Erythroblast (primary cell): ENCODE measurements around the gene STIM2.
"Not testable (repeated sequence)": the region's sequence is repeated elsewhere in the genome, so short reads cannot be mapped to it uniquely, and the experiment has no call there.

Experiments used
- DNase-seq, 2 experiments: peaks; one replicate each; lab custom pipeline; 2025; lab: John Stamatoyannopoulos, UW
- GATA1 ChIP-seq: IDR thresholded peaks from 2 replicates; pipeline ENCODE4 v1.6.1; 2011; ENCODE audit warnings: low read depth, mild to moderate bottlenecking, control low read depth, low read length, moderate library complexity
- POLR2A ChIP-seq: IDR thresholded peaks from 2 replicates; pipeline ENCODE4 v1.6.1; 2011; ENCODE audit warnings: mild to moderate bottlenecking, low read length

STIM2 gene

GRCh38 chr4:26953366-26953765 lies 92.7 kb downstream of the STIM2 start:
- TF ChIP-seq POLR2A = no peak
- no peak for TF ChIP-seq GATA1
- no peak for DNase-seq

- no peak for DNase-seq
- no peak for TF ChIP-seq POLR2A
- no peak for TF ChIP-seq GATA1
Measured at GRCh38 chr4:26953770-26954423, 93.3 kb downstream of the STIM2 start.

GRCh38 chr4:26955241-26955640 lies 94.6 kb downstream of the STIM2 start:
- no peak for TF ChIP-seq POLR2A
- TF ChIP-seq GATA1 = no peak
- DNase-seq = no peak

- DNase-seq = no peak
- no peak for TF ChIP-seq GATA1
- no peak for TF ChIP-seq POLR2A
Measured at GRCh38 chr4:26958925-26959653, 98.4 kb downstream of the STIM2 start.

DNA sequence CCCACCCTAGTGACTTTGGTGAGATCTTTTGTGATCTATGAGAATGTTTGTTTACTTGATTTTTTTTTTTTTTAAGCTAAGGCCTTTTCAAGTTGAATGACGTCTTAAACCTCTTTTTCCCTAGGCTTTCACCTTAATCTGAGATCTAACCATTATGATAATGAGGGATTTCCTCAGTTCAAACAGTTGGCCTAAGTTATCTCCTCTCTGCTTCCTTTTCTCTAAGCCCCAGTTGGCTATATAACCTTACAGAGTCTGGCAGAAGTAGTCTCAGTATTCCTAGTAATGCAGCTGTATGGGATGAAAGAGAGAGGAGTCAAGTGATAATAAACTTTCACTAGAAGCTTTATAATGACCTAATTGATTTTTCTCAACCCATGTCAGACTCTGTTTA lies 99.0 kb downstream of the STIM2 start:
- TF ChIP-seq POLR2A = no peak
- no peak for TF ChIP-seq GATA1
- DNase-seq = no peak

DNA sequence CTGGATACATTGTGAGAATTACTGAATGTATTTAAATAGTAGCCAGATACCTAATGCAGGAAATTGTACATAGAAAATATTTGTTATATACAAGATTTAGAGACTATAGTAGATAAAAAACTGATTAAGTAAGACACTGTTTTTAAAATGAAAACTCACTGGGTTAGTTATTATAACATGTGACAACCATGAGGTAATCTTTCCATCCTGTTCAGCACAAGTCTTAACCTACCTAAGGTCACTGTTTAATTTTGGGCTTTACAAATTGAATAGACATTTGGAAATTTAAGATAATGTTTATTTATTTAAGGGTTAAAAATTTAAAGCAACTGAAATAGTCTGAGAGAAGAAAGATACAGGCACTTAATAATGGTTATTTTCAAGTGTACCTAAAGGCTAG lies 102.1 kb downstream of the STIM2 start:
- DNase-seq = no peak
- TF ChIP-seq GATA1 (no peak), POLR2A (no peak)

GRCh38 chr4:26964512-26964911 lies 103.9 kb downstream of the STIM2 start:
- no peak for DNase-seq
- no peak for TF ChIP-seq POLR2A
- no peak for TF ChIP-seq GATA1

GRCh38 chr4:26964994-26965393 lies 104.4 kb downstream of the STIM2 start:
- no peak for DNase-seq
- TF ChIP-seq POLR2A (no peak), GATA1 (no peak)

DNA sequence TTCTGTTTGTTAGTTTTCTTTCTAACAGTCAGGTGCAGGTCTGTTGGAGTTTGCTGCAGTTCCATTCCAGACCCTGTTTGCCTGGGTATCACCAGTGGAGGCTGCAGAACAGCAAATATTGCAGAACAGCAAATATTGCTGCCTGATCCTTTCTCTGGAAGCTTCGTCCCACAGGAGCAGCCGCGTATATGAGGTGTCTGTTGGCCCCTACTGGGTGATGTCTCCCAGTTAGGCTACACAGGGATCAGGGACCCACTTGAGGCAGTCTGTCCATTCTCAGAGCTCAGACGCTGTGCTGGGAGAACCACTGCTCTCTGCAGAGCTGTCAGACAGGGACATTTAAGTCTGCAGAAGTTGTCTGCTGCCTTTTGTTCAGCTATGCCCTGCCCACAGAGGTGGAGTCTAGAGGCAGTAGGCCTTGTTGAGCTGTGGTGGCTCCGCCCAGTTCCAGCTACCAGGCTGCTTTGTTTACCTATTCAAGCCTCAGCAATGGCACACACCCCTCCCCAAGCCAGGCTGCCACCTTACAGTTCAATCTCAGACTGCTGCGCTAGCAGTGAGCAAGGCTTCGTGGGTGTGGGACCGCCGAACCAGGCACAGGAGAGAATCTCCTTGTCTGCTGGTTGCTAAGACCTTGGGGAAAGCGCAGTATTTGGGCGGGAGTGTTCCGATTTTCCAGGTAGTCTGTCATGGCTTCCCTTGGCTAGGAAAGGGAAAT lies 115.0 kb downstream of the STIM2 start:
- DNase-seq = not testable (repeated sequence)

- no peak for TF ChIP-seq POLR2A
- TF ChIP-seq GATA1 = no peak
Measured at GRCh38 chr4:26978387-26979053, 117.9 kb downstream of the STIM2 start.

DNA sequence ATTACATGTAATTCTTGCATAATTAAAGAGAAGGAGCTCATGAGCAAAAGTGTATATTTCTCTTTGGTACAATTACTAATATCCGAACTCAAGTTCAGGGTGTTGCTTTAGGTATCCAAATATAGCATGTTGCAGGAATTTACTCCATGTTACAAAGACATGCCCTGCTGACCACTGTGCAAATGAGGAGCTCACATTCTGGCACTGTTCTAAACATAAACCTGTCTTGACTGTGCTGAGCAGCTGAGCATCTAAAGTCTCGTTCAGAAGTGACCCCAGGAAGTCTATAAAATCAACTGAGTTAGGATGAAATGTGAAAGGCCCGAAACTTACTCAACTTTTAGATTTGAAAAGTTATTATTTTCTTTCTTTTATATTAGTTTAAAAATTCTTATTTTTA lies 124.3 kb downstream of the STIM2 start:
- DNase-seq = no peak
- TF ChIP-seq POLR2A (no peak), GATA1 (no peak)

More at GRCh38 chr4:26978387-26979053, 117.9 kb downstream of the STIM2 start:
- no peak for DNase-seq

- no peak for TF ChIP-seq GATA1
- TF ChIP-seq POLR2A = no peak
- no peak for DNase-seq
Measured at GRCh38 chr4:26985873-26986272, 125.2 kb downstream of the STIM2 start.

GRCh38 chr4:26987191-26987590 lies 126.5 kb downstream of the STIM2 start:
- TF ChIP-seq POLR2A = no peak
- no peak for TF ChIP-seq GATA1
- no peak for DNase-seq

GRCh38 chr4:26991057-26991456 lies 130.4 kb downstream of the STIM2 start:
- TF ChIP-seq POLR2A (no peak), GATA1 (no peak)
- no peak for DNase-seq
